ENCODE measurements around the gene HAL.
"Not testable (repeated sequence)": the region's sequence is repeated elsewhere in the genome, so short reads cannot be mapped to it uniquely, and the experiment has no call there.

HAL gene

DNA sequence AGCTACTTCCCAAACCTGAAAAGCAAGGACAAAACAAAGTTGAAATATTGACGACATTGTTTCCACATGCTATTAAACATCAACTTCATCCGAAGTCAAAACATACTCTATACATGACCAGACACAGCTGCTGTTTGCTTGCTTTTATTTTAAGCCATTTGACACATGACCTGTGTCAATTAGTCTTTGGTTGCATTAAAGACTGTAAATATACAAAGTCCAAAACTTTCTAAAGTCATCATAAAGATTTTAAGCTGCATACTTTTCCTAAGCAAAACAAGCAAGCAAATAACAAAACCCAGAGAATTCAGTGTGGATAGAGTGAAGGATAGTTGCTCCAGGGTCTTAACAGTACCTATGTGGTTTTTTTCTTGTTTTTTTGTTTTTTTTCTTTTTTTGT is 21.8 kb downstream of the HAL start:
- H3K9me3 ChIP-seq (ENCODE audit: control insufficient read depth, insufficient read depth, low read depth, low read length), result no peaks in the 10 kb centered on the region
- CTCF ChIA-PET, result interaction anchor here (0.7 kb wide), 1 partner anchor 56 kb away, joined by 3 read pairs; no protein-coding TSS in a partner anchor
- POLR2A ChIA-PET, result no interaction called here

DNA sequence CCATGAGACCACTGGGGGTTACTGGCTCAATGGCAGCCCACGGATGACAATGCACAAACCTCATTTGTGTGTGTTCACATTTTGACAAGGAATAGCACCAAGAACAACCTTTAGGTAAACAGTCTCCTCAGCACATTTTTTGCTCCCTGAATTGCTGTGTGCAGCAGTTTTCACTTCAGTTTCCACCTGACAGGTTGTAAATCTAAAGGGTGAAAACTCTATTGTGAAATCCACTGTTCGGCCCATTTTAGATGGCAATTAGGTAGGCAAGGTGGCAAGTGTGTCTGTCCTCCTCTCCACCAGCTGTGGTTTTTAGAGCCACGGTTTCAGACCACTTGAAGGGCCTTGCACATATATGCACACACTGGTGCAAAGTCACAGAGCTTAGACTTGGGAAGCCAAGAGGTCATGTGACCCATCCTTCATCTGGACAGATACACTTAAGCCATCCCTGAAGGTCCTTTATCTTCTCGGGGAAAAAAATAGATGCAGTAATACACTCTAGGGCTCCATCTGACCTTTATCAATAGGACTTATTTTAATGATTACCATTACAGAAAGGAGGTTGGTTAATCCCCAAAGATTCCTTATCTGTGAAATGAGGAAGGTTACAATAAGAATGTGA is 23.2 kb downstream of the HAL start:
- H3K36me3 ChIP-seq (ENCODE audit: control insufficient read depth in 2 of 2, insufficient read depth in 1 of 2, low read length in 2 of 2), result no peaks in the 10 kb centered on the region
- H3K4me3 ChIP-seq (ENCODE audit: low read depth, low read length), result no peak overlapping the region
- POLR2A ChIA-PET, result no interaction called here
- TF ChIP-seq ZNF132 (tag by site-specific recombination; IDR thresholded peaks at IDR 0.05; ENCODE audit: borderline replicate concordance), result no peak
- no peak for TF ChIP-seq ZBTB1 (tag by site-specific recombination; IDR thresholded peaks at IDR 0.05)
- no peak for TF ChIP-seq ZNF596 (tag by site-specific recombination; IDR thresholded peaks at IDR 0.05)
- no peak for TF ChIP-seq ZNF394 (tag by site-specific recombination; IDR thresholded peaks at IDR 0.05; ENCODE audit: borderline replicate concordance)
- no peak for TF ChIP-seq ZFP41 (tag by site-specific recombination; IDR thresholded peaks at IDR 0.05; ENCODE audit: borderline replicate concordance)
- TF ChIP-seq, protein P1, sequence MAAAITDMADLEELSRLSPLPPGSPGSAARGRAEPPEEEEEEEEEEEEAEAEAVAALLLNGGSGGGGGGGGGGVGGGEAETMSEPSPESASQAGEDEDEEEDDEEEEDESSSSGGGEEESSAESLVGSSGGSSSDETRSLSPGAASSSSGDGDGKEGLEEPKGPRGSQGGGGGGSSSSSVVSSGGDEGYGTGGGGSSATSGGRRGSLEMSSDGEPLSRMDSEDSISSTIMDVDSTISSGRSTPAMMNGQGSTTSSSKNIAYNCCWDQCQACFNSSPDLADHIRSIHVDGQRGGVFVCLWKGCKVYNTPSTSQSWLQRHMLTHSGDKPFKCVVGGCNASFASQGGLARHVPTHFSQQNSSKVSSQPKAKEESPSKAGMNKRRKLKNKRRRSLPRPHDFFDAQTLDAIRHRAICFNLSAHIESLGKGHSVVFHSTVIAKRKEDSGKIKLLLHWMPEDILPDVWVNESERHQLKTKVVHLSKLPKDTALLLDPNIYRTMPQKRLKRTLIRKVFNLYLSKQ (tag by site-specific recombination; IDR thresholded peaks at IDR 0.05; ENCODE audit: borderline replicate concordance), result no peak
- TF ChIP-seq ZNF292 (tag by site-specific recombination; IDR thresholded peaks at IDR 0.05; ENCODE audit: borderline replicate concordance, low read depth), result no peak
- TF ChIP-seq ZNF530 (tag by site-specific recombination; IDR thresholded peaks at IDR 0.05; ENCODE audit: low read depth), result no peak
- TF ChIP-seq ZNF391 (tag by site-specific recombination; IDR thresholded peaks at IDR 0.05; ENCODE audit: borderline replicate concordance, low read depth), result no peak
- no peak for TF ChIP-seq ZNF791 (tag by site-specific recombination; IDR thresholded peaks at IDR 0.05)
- no peak for TF ChIP-seq REPIN1 (tag by site-specific recombination; IDR thresholded peaks at IDR 0.05; ENCODE audit: low read depth)
- TF ChIP-seq, protein P2, sequence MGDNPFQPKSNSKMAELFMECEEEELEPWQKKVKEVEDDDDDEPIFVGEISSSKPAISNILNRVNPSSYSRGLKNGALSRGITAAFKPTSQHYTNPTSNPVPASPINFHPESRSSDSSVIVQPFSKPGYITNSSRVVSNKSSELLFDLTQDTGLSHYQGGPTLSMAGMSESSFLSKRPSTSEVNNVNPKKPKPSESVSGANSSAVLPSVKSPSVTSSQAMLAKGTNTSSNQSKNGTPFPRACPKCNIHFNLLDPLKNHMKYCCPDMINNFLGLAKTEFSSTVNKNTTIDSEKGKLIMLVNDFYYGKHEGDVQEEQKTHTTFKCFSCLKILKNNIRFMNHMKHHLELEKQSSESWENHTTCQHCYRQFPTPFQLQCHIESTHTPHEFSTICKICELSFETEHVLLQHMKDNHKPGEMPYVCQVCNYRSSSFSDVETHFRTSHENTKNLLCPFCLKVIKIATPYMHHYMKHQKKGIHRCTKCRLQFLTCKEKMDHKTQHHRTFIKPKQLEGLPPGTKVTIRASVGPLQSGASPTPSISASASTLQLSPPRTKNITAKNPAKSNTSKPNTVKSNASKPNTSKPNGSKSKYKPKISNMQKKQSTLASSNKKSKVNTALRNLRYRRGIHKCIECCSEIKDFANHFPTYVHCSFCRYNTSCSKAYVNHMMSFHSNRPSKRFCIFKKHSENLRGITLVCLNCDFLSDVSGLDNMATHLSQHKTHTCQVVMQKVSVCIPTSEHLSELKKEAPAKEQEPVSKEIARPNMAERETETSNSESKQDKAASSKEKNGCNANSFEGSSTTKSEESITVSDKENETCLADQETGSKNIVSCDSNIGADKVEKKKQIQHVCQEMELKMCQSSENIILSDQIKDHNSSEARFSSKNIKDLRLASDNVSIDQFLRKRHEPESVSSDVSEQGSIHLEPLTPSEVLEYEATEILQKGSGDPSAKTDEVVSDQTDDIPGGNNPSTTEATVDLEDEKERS (tag by site-specific recombination; IDR thresholded peaks at IDR 0.05), result no peak
- no peak for TF ChIP-seq ZNF366 (tag by site-specific recombination; conservative IDR thresholded peaks at IDR 0.05)
- no peak overlapping the region for H3K27ac ChIP-seq (ENCODE audit: extremely low read depth, low read depth, low read length)
- CTCF ChIA-PET, result interaction anchor here (0.6 kb wide), 1 partner anchor 22 kb away, joined by 3 read pairs; no protein-coding TSS in a partner anchor
- H3K4me1 ChIP-seq (ENCODE audit: control insufficient read depth, insufficient read depth, low read length), result no peaks in the 10 kb centered on the region
- no peaks in the 10 kb centered on the region for H3K9me3 ChIP-seq (ENCODE audit: control insufficient read depth, insufficient read depth, low read depth, low read length)

More for the DNA sequence above, 21.8 kb downstream of the HAL start:
- no peak overlapping the region for H3K27ac ChIP-seq (ENCODE audit: extremely low read depth, low read depth, low read length)
- no peaks in the 10 kb centered on the region for H3K36me3 ChIP-seq (ENCODE audit: control insufficient read depth in 2 of 2, insufficient read depth in 1 of 2, low read length in 2 of 2)
- H3K4me1 ChIP-seq (ENCODE audit: control insufficient read depth, insufficient read depth, low read length), result no peaks in the 10 kb centered on the region
- TF ChIP-seq, protein P3, sequence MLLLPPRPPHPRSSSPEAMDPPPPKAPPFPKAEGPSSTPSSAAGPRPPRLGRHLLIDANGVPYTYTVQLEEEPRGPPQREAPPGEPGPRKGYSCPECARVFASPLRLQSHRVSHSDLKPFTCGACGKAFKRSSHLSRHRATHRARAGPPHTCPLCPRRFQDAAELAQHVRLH (tag by site-specific recombination; IDR thresholded peaks at IDR 0.05), result no peak
- no peak for TF ChIP-seq ZNF626 (tag by site-specific recombination; IDR thresholded peaks at IDR 0.05)
- H3K4me3 ChIP-seq (ENCODE audit: low read depth, low read length), result no peak overlapping the region

DNA sequence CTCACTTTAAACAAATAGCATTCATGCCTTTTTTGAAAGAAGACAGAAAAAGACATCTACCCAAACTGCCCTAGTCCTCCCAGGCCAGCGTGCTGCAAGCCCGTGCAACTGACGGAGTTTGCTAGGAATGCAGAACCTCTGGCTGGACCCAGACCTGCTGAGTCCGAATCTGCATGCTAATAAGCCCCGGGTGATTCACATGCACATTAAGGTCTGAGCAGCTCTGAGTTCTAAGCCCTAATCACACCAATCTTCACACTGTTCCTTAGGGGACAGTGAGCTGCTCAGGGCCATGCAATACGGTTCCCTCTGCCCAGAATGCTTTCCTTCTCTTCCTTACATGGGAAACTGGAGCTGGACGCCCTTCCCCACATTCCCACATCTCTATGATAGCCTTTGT is 25.2 kb downstream of the HAL start:
- POLR2A ChIA-PET, result interaction anchor here (0.7 kb wide), 1 partner anchor 270 kb away, joined by 9 read pairs; no protein-coding TSS in a partner anchor
- TF ChIP-seq, protein P4, sequence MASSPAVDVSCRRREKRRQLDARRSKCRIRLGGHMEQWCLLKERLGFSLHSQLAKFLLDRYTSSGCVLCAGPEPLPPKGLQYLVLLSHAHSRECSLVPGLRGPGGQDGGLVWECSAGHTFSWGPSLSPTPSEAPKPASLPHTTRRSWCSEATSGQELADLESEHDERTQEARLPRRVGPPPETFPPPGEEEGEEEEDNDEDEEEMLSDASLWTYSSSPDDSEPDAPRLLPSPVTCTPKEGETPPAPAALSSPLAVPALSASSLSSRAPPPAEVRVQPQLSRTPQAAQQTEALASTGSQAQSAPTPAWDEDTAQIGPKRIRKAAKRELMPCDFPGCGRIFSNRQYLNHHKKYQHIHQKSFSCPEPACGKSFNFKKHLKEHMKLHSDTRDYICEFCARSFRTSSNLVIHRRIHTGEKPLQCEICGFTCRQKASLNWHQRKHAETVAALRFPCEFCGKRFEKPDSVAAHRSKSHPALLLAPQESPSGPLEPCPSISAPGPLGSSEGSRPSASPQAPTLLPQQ (tag by site-specific recombination; IDR thresholded peaks at IDR 0.05), result no peak
- TF ChIP-seq ZBTB17 (tag by site-specific recombination; IDR thresholded peaks at IDR 0.05), result no peak
- CTCF ChIA-PET, result no interaction called here

DNA sequence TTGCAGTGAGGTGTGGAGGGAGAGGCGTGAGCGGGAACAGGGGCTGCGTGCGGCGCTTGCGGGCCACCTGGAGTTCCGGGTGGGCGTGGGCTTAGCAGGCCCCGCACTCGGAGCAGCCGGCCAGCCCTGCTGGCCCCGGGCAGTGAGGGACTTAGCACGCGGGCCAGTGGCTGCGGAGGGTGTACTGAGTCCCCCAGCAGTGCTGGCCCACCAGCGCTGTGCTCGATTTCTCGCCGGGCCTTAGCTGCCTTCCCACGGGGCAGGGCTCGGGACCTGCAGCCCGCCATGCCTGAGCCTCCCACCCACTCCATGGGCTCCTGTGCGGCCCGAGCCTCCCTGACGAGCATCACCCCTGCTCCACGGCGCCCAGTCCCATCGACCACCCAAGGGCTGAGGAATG is 27.0 kb downstream of the HAL start:
- H3K4me3 ChIP-seq (ENCODE audit: low read depth, low read length); H3K36me3 ChIP-seq (ENCODE audit: control insufficient read depth in 2 of 2, insufficient read depth in 1 of 2, low read length in 2 of 2); H3K27ac ChIP-seq (ENCODE audit: extremely low read depth, low read depth, low read length); POLR2A ChIA-PET; CTCF ChIA-PET; H3K9me3 ChIP-seq (ENCODE audit: control insufficient read depth, insufficient read depth, low read depth, low read length); H3K4me1 ChIP-seq (ENCODE audit: control insufficient read depth, insufficient read depth, low read length): not testable (repeated sequence)

More for the DNA sequence above, 25.2 kb downstream of the HAL start:
- Histone ChIP-seq H3K4me1 (ENCODE audit: control insufficient read depth, insufficient read depth, low read length) (no peaks in the 10 kb centered on the region), H3K27ac (ENCODE audit: extremely low read depth, low read depth, low read length) (no peak overlapping the region), H3K9me3 (ENCODE audit: control insufficient read depth, insufficient read depth, low read depth, low read length) (no peaks in the 10 kb centered on the region), H3K4me3 (ENCODE audit: low read depth, low read length) (no peak overlapping the region), H3K36me3 (ENCODE audit: control insufficient read depth in 2 of 2, insufficient read depth in 1 of 2, low read length in 2 of 2) (no peaks in the 10 kb centered on the region)
